ENCODE results near the gene PTPRT.
"Not testable (repeated sequence)": the region's sequence is repeated elsewhere in the genome, so short reads cannot be mapped to it uniquely, and the experiment has no call there.

The PTPRT gene

DNA sequence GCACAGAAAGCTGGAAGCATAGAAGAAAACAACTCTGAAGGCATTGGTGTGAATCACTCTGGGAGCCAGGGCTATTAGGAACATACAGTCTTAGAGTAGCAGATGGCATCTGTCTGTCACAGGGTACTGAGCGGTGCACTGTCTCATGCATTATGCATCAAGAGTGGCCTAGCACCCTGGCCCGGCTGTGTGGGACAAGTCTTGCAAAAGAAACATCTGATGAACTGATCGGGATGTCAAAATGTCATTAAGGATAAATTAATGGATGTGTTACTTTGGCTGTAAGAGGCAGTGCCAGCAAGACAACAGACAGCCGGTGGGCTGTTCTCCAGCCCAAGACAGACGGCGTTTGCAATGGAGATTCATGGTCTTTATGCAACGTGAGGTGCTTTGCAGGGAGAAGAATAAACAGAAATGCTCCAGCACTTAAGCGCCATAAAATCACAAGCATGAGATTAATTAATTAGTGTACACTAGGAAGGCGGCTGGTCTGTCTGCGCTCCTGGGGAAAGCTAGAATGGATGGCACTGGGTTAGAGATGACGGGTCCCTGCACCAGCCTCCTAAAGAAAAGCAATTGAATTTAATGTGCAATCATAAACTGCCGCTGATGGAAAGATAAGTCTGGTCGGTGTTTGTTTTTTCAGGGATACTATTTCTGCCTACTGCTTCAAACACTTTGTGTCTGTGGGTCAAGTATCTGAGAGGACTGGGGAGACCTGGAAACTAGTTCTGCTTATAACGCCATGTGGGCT, 970.9 kb downstream of the PTPRT start:
- Histone ChIP-seq H3K27me3 (ENCODE audit: insufficient read depth, low read length, poor library complexity) (peaks cover 9% of the 10 kb centered on the region), H3K79me2 (ENCODE audit: insufficient read depth, low read length) (no peaks in the 10 kb centered on the region), H3K36me3 (ENCODE audit: insufficient read depth, low read length) (no peaks in the 10 kb centered on the region), H3K4me1 (ENCODE audit: insufficient read depth, low read length) (no peaks in the 10 kb centered on the region), H4K20me1 (ENCODE audit: insufficient read depth, low read length) (no peaks in the 10 kb centered on the region), H3K27ac (ENCODE audit: low read length) (no peak overlapping the region), H3K9me3 (ENCODE audit: insufficient read depth, low read length, severe bottlenecking) (no peaks in the 10 kb centered on the region), H3K4me3 (ENCODE audit: low read depth in 1 of 2, low read length in 2 of 2) (no peak overlapping the region), H3K9ac (ENCODE audit: low read depth, low read length) (no peak overlapping the region), H3K4me2 (ENCODE audit: insufficient read depth, low read length) (no peak overlapping the region), H2AFZ (ENCODE audit: low read depth, low read length) (no peak overlapping the region)
- no peak for DNase-seq
- ATAC-seq (ENCODE audit: insufficient read depth, low read depth), result no peak
- TF ChIP-seq CTCF (IDR thresholded peaks at IDR 0.05; ENCODE audit: borderline replicate concordance, extremely low read depth, low read length, poor library complexity, severe bottlenecking) (no peak), EZH2 (IDR thresholded peaks at IDR 0.05; ENCODE audit: borderline replicate concordance, low read depth, low read length, severe bottlenecking) (no peak)

- Histone ChIP-seq H3K79me2 (ENCODE audit: insufficient read depth, low read length) (no peaks in the 10 kb centered on the region), H3K27me3 (ENCODE audit: insufficient read depth, low read length, poor library complexity) (no peaks in the 10 kb centered on the region), H2AFZ (ENCODE audit: low read depth, low read length) (no peak overlapping the region), H3K4me3 (ENCODE audit: low read depth in 1 of 2, low read length in 2 of 2) (no peak overlapping the region), H4K20me1 (ENCODE audit: insufficient read depth, low read length) (no peaks in the 10 kb centered on the region), H3K4me2 (ENCODE audit: insufficient read depth, low read length) (no peak overlapping the region), H3K9ac (ENCODE audit: low read depth, low read length) (no peak overlapping the region), H3K4me1 (ENCODE audit: insufficient read depth, low read length) (no peaks in the 10 kb centered on the region), H3K27ac (ENCODE audit: low read length) (no peak overlapping the region), H3K36me3 (ENCODE audit: insufficient read depth, low read length) (no peaks in the 10 kb centered on the region), H3K9me3 (ENCODE audit: insufficient read depth, low read length, severe bottlenecking) (no peaks in the 10 kb centered on the region)
- no peak for ATAC-seq (ENCODE audit: insufficient read depth, low read depth)
- no peak for DNase-seq
- TF ChIP-seq EZH2 (IDR thresholded peaks at IDR 0.05; ENCODE audit: borderline replicate concordance, low read depth, low read length, severe bottlenecking) (no peak), CTCF (IDR thresholded peaks at IDR 0.05; ENCODE audit: borderline replicate concordance, extremely low read depth, low read length, poor library complexity, severe bottlenecking) (no peak)
Measured at GRCh38 chr20:42214074-42214473, 975.6 kb downstream of the PTPRT start.

- TF ChIP-seq EZH2 (IDR thresholded peaks at IDR 0.05; ENCODE audit: borderline replicate concordance, low read depth, low read length, severe bottlenecking) (no peak), CTCF (IDR thresholded peaks at IDR 0.05; ENCODE audit: borderline replicate concordance, extremely low read depth, low read length, poor library complexity, severe bottlenecking) (no peak)
- no peak for DNase-seq
- Histone ChIP-seq H2AFZ (ENCODE audit: low read depth, low read length) (no peak overlapping the region), H3K9me3 (ENCODE audit: insufficient read depth, low read length, severe bottlenecking) (no peaks in the 10 kb centered on the region), H3K4me3 (ENCODE audit: low read depth in 1 of 2, low read length in 2 of 2) (no peak overlapping the region), H3K9ac (ENCODE audit: low read depth, low read length) (no peak overlapping the region), H3K36me3 (ENCODE audit: insufficient read depth, low read length) (no peaks in the 10 kb centered on the region), H3K27me3 (ENCODE audit: insufficient read depth, low read length, poor library complexity) (no peaks in the 10 kb centered on the region), H3K79me2 (ENCODE audit: insufficient read depth, low read length) (no peaks in the 10 kb centered on the region), H3K4me2 (ENCODE audit: insufficient read depth, low read length) (no peak overlapping the region), H3K27ac (ENCODE audit: low read length) (no peak overlapping the region), H3K4me1 (ENCODE audit: insufficient read depth, low read length) (no peaks in the 10 kb centered on the region), H4K20me1 (ENCODE audit: insufficient read depth, low read length) (no peaks in the 10 kb centered on the region)
- ATAC-seq (ENCODE audit: insufficient read depth, low read depth), result no peak
Measured at GRCh38 chr20:42212391-42212790, 977.3 kb downstream of the PTPRT start.

DNA sequence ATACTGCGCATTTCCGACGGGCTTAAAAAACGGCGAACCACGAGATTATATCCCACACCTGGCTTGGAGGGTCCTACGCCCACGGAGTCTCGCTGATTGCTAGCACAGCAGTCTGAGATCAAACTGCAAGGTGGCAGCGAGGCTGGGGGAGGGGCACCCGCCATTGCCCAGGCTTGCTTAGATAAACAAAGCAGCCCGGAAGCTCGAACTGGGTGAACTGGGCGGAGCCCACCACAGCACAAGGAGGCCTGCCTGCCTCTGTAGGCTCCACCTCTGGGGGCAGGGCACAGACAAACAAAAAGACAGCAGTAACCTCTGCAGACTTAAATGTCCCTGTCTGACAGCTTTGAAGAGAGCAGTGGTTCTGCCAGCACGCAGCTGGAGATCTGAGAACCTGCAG, 983.1 kb downstream of the PTPRT start:
- peak; percentile 48 for DNase-seq

More for the DNA sequence above, 983.1 kb downstream of the PTPRT start:
- not testable (repeated sequence) for H3K27me3 ChIP-seq (ENCODE audit: insufficient read depth, low read length, poor library complexity); H3K4me2 ChIP-seq (ENCODE audit: insufficient read depth, low read length); H3K9me3 ChIP-seq (ENCODE audit: insufficient read depth, low read length, severe bottlenecking); H3K27ac ChIP-seq (ENCODE audit: low read length); ATAC-seq (ENCODE audit: insufficient read depth, low read depth); H2AFZ ChIP-seq (ENCODE audit: low read depth, low read length); H3K79me2 ChIP-seq (ENCODE audit: insufficient read depth, low read length); H3K4me1 ChIP-seq (ENCODE audit: insufficient read depth, low read length); H3K36me3 ChIP-seq (ENCODE audit: insufficient read depth, low read length); H4K20me1 ChIP-seq (ENCODE audit: insufficient read depth, low read length); H3K9ac ChIP-seq (ENCODE audit: low read depth, low read length); H3K4me3 ChIP-seq (ENCODE audit: low read depth in 1 of 2, low read length in 2 of 2)
